ENCODE measurements around the gene JKAMP. TPM values are rescaled to one million over a fixed set of nuclear protein-coding genes. Genes with fewer than 3 reads are reported as not detected.

Gene JKAMP, protein sequence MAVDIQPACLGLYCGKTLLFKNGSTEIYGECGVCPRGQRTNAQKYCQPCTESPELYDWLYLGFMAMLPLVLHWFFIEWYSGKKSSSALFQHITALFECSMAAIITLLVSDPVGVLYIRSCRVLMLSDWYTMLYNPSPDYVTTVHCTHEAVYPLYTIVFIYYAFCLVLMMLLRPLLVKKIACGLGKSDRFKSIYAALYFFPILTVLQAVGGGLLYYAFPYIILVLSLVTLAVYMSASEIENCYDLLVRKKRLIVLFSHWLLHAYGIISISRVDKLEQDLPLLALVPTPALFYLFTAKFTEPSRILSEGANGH
- 77.7 TPM for total RNA-seq

DNA sequence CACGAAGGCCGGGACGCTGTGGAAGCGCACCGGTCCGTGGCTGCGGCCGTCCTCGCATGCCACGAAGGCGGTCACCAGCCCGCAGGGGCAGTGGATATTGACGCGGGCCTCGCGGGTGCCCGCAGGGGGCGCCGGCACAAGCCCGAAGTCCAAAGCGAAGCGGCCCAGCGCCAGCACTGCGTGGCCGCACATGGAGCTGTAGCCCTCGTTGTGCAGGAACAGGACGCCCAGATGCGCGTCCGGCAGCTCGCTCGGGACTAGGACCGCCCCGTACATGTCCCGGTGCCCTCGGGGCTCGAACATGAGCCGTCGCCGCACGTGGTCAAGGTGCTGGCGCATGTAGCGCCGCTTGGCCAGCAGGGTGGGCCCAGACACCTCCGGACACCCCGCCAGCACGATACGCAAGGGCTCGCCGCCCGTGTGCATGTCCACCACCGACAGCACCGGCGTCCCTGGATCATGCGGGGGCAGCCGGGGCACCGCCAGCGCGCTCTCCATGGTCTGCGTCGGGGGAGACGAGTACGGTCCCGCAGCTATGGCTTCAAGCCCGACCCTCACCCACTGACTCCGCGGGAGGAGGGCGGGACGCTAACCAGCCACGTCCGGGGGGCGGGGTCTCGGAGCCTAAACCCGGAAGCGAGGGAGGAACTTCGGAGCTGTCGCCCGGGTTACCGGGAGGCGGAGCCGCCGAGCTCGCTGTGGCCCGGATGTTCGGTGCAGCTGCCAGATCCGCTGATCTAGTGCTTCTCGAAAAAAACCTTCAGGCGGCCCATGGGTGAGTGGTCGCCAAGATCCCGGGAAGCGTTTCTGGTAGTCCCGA lies at the start of gene JKAMP, which contains the start of gene L3HYPDH:
Gene JKAMP, plus strand, starts transcription at position 699 of the 820 bp plus-strand sequence. Its CDS starts 73 bp downstream, at position 772.
Gene L3HYPDH, minus strand, starts transcription at position 590 of the 820 bp plus-strand sequence. Its CDS starts 92 bp downstream, at position 498.

GRCh38 chr14:59465316-59466135 lies 18.8 kb upstream of the JKAMP start, which contains the start of gene GPR135:
Gene GPR135 (minus strand): TSS chr14:59465380. CDS start chr14:59465226, 154 bp downstream.

Other genes starting within 250 kb of the JKAMP start
- 5.7 TPM for gene GPR135, start 19.1 kb upstream of the JKAMP start, total RNA-seq
- gene L3HYPDH, start 109 bp upstream of the JKAMP start, total RNA-seq = 54.2 TPM
- gene CCDC175, start 92.3 kb downstream of the JKAMP start, total RNA-seq = 1.5 TPM